ENCODE data around the gene TECTA.

- no peak for TF ChIP-seq CTCF (IDR thresholded peaks at IDR 0.05; ENCODE audit: poor library complexity, severe bottlenecking)
- TF ChIP-seq POLR2AphosphoS5 (IDR thresholded peaks at IDR 0.05) = no peak
- no peak for TF ChIP-seq EZH2 (IDR thresholded peaks at IDR 0.05; ENCODE audit: borderline replicate concordance, insufficient read depth, low read length, poor library complexity, severe bottlenecking)
- TF ChIP-seq EP300 (conservative IDR thresholded peaks at IDR 0.05; ENCODE audit: poor library complexity, severe bottlenecking) = no peak
- TF ChIP-seq SMC3 (conservative IDR thresholded peaks at IDR 0.05; ENCODE audit: poor library complexity) = no peak
These were observed 98.5 kb downstream of the TECTA start for GRCh38 chr11:121199516-121199915.
